HG03060 (cell line): ENCODE results near the gene ALOX15.
"Not testable (repeated sequence)": the region's sequence is repeated elsewhere in the genome, so short reads cannot be mapped to it uniquely, and the experiment has no call there.

Experiments used
- ATAC-seq: cut with Tn5 transposase; IDR thresholded peaks from one replicate; pipeline ENCODE4 v1.9.1; 2021; ENCODE audit warnings: low read depth, moderate number of reproducible peaks; ENCODE audit not compliant: unreplicated experiment

ALOX15 gene

DNA sequence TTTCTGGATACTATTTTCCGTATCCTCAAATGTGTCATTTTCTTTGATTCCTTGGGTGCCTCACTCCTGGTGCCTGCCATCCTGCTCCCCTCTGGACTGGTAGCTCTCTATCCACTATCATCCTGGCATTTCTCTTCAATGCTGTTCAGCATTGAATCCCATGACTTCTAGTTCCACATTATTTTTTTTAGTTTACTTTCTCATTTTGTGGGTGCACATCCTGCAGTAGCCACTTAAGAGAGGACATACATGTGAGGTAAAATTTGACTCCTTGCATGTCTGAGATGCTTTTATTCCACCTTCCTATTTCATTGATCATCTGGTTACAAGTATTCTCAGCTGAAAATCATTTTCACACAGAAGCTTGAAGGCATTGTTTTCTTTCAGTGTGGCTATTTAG is 19.1 kb downstream of the ALOX15 start:
- no peak for ATAC-seq

DNA sequence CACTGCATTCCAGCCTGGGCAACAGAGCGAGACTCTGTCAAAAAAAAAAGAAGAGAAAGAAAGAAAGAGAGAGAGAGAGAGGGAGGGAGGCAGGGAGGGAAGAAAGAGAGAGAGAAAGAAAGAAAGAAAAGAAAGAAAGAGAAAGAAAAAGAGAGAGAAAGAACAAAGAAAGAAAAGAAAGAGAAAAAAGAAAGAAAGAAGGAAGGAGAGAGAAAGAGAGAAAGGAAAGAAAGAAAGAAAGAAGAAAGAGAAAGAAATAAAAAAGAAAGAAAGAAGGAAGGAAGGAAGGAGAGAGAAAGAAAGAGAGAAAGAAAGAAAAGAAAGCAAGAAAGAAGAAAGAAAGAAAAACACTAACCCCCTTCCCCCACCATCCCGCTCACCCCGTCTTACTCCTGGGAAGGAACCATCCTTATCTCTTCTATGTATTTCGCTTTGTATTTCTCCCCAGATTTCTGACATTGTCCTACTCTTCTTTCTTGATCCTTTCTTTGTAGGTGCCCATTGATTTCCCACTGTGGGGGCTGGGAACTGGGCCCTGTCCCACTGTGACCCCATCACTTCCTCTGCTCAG is 20.9 kb downstream of the ALOX15 start:
- ATAC-seq = no peak

DNA sequence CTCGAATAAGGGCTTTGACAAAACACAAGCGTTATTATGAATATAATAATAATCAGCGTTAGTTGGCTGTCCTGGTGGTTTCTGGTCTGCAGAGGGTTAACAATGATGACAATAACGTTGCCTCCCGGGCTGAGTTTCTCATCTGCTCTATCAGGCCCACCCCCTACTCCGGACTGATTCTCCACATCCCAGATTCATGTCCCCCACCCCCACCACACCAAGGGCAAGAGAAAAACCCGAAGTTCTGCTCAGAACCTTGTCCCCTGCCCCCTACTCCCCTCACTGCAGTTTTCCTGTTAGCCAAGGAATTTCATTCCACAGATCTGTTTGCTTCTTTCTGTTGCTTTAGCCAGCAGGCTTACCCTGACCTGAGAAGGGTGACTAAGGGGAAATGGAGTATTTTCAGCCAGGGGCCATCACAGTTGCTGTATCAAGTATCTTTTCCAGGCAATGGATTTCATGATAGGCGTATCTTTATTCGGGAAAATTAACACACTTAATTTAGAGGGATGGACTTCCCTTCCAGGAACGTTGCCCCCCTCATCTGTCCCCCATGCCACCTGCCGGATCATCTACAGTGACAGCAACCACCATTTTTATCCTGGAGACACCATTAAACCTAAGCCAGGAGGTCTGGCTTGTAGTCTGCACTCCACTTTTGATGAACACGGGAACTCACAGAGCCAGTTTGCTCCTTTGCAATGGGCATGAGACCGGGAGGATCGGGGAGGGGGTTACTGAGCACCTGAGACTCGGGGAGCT is 23.7 kb downstream of the ALOX15 start:
- ATAC-seq = no peak

- ATAC-seq = no peak
Observed at GRCh38 chr17:4617090-4617489, 24.4 kb downstream of the ALOX15 start.

DNA sequence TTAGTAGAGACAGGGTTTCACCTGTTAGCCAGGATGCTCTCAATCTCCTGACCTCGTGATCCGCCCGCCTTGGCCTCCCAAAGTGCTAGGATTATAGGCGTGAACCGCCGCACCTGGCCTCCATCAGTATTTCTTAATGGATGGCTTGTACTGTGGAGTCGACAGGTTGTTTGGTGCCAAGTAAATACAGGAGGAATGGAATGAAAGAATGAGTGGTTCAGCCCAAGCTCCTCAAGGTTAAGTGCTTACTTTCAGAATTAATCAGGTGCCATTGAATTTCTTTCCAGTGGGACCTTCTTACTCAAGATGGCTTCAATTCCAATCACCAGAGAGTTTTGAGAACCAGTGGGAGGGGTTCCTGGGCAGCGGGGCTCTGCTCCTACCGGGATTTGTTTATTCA is 25.0 kb downstream of the ALOX15 start:
- ATAC-seq = no peak

- ATAC-seq = no peak
Observed at GRCh38 chr17:4610656-4611055, 30.8 kb downstream of the ALOX15 start.

GRCh38 chr17:4610162-4610561 is 31.3 kb downstream of the ALOX15 start:
- no peak for ATAC-seq

DNA sequence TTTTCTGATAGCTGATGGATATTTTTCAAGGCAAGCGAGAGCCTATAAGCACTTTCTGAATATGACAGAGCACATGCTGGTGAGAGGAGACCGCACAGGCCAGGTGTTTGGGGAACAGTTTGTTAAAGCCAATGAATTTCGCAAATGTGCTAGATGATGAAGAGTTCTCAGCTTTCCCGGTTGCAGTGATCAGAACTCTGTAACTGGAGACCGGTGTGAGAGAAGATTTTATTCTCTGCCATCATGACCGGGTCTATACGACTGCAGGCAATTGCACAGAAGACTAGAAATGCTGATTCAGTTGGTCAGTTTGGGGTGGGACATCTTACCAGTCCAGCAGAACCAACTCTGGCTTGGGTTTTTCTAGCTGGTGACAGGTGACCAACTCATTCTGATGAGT is 31.7 kb downstream of the ALOX15 start:
- no peak for ATAC-seq

DNA sequence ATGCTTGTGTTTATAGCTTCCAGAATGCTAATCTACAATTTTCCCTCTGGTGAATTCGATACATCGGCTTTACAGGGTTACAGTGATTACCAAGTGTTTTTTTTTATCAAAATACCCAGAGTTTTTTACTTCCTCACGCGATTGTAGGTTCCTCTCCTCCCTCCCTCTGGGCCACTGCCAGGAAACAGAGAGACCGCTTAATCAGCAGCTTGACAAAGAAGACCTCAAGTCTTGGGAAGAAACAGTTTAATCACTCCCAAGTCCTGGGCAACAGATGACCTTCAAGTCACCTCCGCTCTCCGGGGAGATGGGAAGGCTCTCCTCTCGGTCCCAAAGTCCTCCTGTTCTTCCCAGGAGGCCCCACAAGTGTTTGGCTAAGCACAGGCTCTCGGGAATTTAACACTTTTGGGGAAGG is 33.7 kb downstream of the ALOX15 start:
- no peak for ATAC-seq

DNA sequence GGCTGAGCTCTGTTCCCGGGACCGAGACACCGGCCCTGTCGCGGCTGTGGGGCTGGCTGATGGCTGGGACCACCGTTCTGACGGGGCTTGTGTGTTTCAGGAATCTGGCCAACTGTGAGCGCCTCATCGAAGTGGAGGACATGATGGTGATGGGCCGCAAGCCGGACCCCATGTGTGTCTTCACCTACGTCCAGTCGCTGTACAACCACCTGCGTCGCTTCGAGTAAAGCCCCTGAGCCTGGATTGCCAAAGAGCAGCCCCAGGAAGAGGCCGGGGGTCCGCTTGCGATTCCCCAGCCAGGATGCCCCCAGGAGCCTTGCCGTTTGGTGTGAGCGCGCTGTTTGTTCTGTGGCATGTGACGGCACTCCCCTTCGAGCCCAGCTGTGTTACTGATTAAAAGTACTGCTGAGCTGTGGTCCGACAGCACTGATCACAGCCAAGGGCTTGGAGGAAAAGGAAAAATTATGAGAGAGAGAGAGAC is 34.2 kb downstream of the ALOX15 start:
- ATAC-seq = no peak

GRCh38 chr17:4605826-4606225 is 35.7 kb downstream of the ALOX15 start:
- no peak for ATAC-seq

GRCh38 chr17:4604736-4605135 is 36.7 kb downstream of the ALOX15 start:
- ATAC-seq = not testable (repeated sequence)

DNA sequence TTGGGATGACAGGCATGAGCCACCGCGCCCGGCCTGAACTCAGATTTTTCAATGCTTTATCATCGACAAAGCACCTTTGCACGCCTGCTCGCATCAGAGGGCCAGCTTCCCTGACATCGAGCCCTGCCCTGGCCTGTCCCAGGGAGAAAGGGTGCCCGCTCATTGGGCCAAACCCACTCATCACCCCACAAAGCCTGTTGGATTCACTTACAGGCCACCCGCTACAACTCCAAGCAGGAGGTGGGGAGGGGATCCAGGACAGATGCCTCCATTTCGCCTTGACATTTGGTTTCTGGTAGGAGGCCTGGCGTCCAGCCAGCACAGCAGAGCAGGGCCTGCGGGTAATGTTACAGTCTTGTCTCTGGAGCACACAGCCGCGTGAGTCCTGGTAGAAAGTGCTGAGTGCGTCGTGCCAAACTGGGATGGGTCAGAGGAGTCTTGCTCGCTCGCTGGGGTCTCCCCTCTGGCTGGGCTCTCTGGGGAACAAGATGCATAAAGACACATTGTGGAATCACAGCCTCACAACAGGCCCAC is 37.3 kb downstream of the ALOX15 start:
- ATAC-seq = no peak

- no peak for ATAC-seq
Observed at GRCh38 chr17:4602041-4602440, 39.4 kb downstream of the ALOX15 start.

DNA sequence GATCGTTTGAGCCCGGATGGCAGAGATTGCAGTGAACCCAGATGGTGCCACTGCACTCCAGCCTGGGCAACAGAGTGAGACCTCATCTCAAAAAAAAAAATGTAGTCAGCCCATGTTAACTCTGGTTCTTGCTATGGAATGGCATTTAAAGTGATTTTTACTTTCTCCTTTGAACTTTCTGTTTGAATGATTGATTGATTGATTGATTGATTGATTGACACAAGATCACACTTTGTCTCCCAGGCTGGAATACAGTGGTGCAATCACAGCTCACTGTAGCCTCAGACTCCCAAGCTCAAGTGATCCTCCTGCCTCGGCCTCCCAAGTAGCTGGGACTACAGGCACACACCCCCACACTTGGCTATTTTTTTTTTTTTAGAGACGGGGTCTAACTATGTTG is 40.2 kb downstream of the ALOX15 start:
- ATAC-seq = no peak

GRCh38 chr17:4600563-4600962 is 40.9 kb downstream of the ALOX15 start:
- ATAC-seq = no peak

DNA sequence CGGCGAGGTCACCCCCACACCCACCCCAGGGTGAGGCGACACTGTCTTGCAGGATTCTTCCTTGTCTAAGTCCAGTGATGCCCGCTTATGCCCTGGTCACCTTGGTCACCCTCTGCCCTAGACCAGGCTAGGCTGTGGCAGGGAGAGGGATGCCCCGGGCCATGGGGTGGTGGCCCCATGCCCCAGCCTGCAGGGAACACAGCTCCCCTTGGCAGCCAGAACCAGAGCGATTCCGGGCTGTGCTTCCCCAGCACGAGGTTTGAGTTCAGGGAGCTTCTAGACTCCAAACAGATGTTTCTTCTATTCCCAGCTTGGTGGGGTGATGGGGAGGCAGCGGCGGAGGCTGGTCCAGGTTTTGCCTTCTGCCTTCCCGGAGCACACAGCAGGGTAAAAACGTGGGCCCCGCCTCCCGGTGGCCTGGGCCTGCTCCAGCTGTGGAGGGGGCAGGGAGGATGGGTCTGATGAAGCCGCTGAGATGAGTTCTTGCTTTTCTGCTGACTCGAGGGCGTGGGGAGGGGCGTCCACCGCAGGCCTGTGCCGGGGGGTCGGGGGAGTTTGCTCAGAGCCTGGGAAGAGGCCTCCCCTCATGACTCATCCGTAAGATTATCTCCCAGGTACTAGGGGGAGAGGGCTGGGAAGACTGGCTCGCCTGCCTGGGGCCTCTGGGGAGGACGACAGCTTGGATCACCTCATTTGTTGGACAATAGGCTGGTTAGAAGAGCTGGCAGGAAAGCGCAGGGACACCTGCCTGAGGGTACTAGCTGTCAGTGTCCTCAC is 41.8 kb downstream of the ALOX15 start:
- ATAC-seq = no peak

DNA sequence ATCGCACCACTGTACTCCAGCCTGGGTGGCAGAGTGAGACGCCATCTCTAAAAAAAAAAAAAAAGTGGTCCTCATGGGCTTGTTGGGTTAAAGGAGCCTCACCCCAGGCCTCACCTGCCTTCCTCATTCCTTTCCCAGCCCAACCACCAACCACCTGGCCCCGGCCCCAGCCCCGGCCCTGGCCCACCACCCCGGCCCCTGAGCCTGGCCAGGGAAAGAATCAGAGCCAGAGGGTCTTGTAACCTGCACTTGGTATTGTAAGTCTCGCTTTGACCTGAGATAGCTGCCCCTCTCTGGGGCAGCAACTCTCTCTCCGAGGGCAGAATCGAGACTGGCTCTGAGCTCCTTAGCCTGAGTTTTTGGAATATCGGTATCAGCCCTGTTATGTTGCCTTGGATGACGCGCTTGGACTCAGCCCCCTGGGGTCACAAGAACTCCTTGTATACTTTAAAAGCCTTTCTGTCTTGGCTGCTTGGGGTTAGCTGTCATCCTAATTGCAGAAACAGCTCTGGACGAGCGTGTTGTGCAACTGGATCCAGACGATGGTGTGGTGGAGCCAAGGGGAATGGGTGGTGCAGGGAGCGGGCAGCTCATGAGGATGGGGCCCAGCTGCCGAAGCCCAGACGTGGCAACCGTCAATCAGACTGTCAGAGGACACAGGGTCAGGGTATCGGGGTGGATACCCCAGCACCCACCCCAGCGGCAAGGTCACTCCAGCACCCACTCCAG is 42.5 kb downstream of the ALOX15 start:
- no peak for ATAC-seq

DNA sequence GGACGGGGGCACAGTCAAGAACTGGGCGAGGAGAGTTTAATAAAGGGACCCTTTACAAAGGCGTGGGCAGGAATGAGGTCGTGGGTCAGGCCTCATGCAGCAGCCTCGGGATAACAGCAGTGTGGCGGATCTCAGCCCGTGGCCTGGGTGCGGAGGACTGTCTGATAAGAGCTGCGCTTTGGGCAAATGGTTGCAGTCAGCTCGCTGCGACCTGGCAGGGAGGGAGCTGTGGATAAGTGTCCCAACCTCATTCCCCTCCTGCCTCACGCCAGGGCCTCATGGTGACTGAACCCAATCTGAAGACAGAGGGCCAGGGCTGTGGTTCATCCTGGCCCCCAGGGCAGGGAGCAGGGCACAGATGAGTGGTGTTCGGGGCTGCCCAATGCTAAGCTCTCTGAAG is 43.5 kb downstream of the ALOX15 start:
- no peak for ATAC-seq

GRCh38 chr17:4596636-4597380 is 44.7 kb downstream of the ALOX15 start:
- ATAC-seq = no peak
